Fibroblast of villous mesenchyme (primary cell): ENCODE results near the gene OR9A4. TPM values are rescaled to one million over a fixed set of nuclear protein-coding genes. Genes with fewer than 3 reads are reported as not detected.

ENCODE experiments used
- DNase-seq: peaks from one replicate; pipeline ENCODE4 v3.0.0-alpha.2; 2010; ENCODE audit warnings: low read depth
- H3K4me3 ChIP-seq: 2 replicates; pipeline ENCODE4 v1.5.1; 2011; ENCODE audit warnings: low read depth, mild to moderate bottlenecking, low read length
- CTCF ChIP-seq: IDR thresholded peaks from 2 replicates; pipeline ENCODE4 v1.5.1; 2012; ENCODE audit warnings: low read depth, mild to moderate bottlenecking, low read length; ENCODE audit not compliant: insufficient read depth
- total RNA-seq: library from RNA; depleted of rRNA; stranded (reverse); fragments of >200 nt; gene quantifications from 2 replicates; pipeline ENCODE4 v1.2.3, GENCODE V29; 2012

The OR9A4 gene
- total RNA-seq, 1 donor: not detected

- TF ChIP-seq CTCF: no peak
- DNase-seq: no peak
- no peak overlapping the region for H3K4me3 ChIP-seq
Observed at GRCh38 chr7:141952461-141952860, 36.3 kb downstream of the OR9A4 start.

DNA sequence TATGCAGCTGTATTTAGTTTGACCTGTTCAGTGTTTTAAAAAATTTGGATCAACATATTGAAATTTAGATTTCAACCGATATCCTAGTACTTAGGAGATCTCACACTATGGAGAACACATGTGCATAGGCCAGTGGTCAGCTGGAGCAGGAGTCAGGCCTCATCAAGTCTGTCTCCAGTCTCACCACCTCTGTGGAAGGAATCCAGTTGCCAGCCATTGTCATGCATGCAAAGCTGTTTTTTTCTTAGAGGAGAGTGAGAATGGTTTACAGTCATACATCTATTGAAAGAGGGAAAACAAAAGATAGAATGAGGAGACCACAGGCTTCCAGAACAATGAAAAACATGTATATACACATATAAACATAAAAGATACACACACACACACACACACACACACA lies 38.1 kb downstream of the OR9A4 start:
- DNase-seq: no peak
- TF ChIP-seq CTCF: no peak
- H3K4me3 ChIP-seq: no peak overlapping the region

DNA sequence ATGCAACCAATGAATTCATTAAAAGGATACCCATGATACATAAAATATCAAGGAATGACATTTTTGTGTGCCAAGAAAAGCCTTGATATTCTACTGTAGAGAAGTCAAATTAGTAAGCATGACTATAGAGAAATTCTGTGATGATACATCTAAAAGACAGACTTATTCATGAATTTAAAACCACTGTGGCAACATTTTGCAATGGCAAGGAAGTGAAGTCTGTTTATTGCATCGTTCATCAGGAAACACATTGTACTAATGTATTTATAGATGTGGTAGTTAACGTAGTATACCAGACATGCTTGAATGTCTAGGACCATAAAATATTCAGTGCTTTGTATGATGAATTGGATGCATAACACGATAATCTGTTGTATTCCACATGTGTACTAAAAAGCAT lies 39.9 kb downstream of the OR9A4 start:
- no peak overlapping the region for H3K4me3 ChIP-seq
- no peak for DNase-seq
- TF ChIP-seq CTCF: no peak

DNA sequence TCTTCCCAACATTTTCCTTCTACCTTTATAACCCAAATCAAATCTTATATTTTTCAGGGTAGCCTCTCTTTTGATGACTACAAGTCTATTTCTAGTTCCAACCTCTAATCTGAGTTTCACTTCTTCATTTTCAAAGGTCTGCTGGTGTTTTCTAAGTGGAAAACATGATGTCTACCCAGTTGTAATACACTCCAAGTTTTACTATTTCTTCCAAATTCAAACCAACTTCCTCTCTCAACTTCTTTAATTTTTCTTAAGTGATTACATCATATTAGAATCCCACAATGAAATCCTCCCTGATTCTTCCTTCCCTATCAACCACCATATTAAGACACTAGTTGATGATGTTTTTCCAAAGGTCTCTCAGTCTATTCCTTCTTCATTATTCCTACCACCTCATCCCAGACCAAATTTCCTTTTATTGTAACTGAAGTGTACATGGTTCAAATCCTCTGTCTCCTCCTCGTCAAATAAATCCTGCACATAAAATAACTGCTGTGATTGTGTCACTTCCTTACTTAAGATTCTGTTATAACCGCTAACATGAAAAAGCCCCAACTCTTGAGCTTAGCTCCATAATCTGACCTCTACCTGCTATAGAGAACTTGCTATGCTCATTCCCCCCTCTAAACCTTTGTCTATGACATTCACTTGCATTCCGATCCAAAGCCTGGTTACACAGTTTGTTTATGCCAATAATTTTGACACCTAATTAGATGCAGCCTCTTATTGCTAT lies 44.7 kb downstream of the OR9A4 start:
- no peak overlapping the region for H3K4me3 ChIP-seq
- TF ChIP-seq CTCF: no peak
- no peak for DNase-seq

Other genes starting within 250 kb of the OR9A4 start
- gene DENND11, start 214.2 kb upstream of the OR9A4 start, total RNA-seq: 4.8 and 5.6 TPM in 2 replicates
- 0.32 TPM in 1 of 2 replicates, not detected in the other for gene WEE2, start 208.0 kb upstream of the OR9A4 start, total RNA-seq
- 105 and 111 TPM in 2 replicates for gene SSBP1, start 178.0 kb upstream of the OR9A4 start, total RNA-seq
- 1.3 and 1.7 TPM in 2 replicates for gene TAS2R3, start 152.3 kb upstream of the OR9A4 start, total RNA-seq
- 0.86 and 1.3 TPM in 2 replicates for gene TAS2R4, start 139.7 kb upstream of the OR9A4 start, total RNA-seq
- gene TAS2R5, start 126.2 kb upstream of the OR9A4 start, total RNA-seq: 0.32 and 0.86 TPM in 2 replicates
- not detected in 2 replicates for gene PRSS37, start 74.9 kb upstream of the OR9A4 start, total RNA-seq
- gene CLEC5A, start 30.6 kb downstream of the OR9A4 start, total RNA-seq: not detected in 2 replicates
- not detected in 2 replicates for gene TAS2R38, start 57.4 kb downstream of the OR9A4 start, total RNA-seq
- 0.32 and 11.7 TPM in 2 replicates for gene MGAM, start 79.5 kb downstream of the OR9A4 start, total RNA-seq
- not detected in 2 replicates for gene MGAM2, start 195.3 kb downstream of the OR9A4 start, total RNA-seq